ENCODE data around the gene WASHC2C.
"Not testable (repeated sequence)": the region's sequence is repeated elsewhere in the genome, so short reads cannot be mapped to it uniquely, and the experiment has no call there.

- TF ChIP-seq ZNF660 (tag by site-specific recombination; IDR thresholded peaks at IDR 0.05); CTCF (tag by site-specific recombination; IDR thresholded peaks at IDR 0.05); KLF1 (tag by site-specific recombination; IDR thresholded peaks at IDR 0.05); ZNF133 (tag by site-specific recombination; IDR thresholded peaks at IDR 0.05); ZNF449 (tag by site-specific recombination; IDR thresholded peaks at IDR 0.05); MEIS1 (CRISPR knock-in tag; IDR thresholded peaks at IDR 0.05; ENCODE audit: borderline replicate concordance); ZNF501 (tag by site-specific recombination; IDR thresholded peaks at IDR 0.05); ZNF670 (tag by site-specific recombination; IDR thresholded peaks at IDR 0.05; ENCODE audit: low read depth); ZNF138 (tag by site-specific recombination; IDR thresholded peaks at IDR 0.05; ENCODE audit: borderline replicate concordance); ZNF121 (tag by site-specific recombination; IDR thresholded peaks at IDR 0.05); YY2 (tag by site-specific recombination; IDR thresholded peaks at IDR 0.05): not testable (repeated sequence)
Observed at GRCh38 chr10:45710200-45710796, 16.8 kb upstream of the WASHC2C start.

Data from HEK293 (cell line).